B cell (primary cell): ENCODE data around the gene LAMA2. TPM values are rescaled to one million over a fixed set of nuclear protein-coding genes. Genes with fewer than 3 reads are reported as not detected.

Experiments used
- ATAC-seq: fragments of 200-7000 bp; cut with Tn5 transposase; one replicate; pipeline ENCODE4 v1.10.0; 2021; ENCODE audit warnings: low read depth, mild to moderate bottlenecking, moderate number of reproducible peaks, moderate library complexity
- CTCF ChIA-PET: fragments of 350-600 bp; sonication (Branson Sonifier 250); formaldehyde crosslinking; loops from one replicate; lab custom pipeline; 2021; ENCODE audit warnings: antibody characterized with exemption, inconsistent platforms; lab: Charles Lee
- POLR2A ChIA-PET: fragments of 350-600 bp; sonication (Branson Sonifier 250); formaldehyde crosslinking; loops from one replicate; lab custom pipeline; 2021; ENCODE audit warnings: antibody characterized with exemption; lab: Charles Lee
- DNase-seq: peaks from one replicate; pipeline ENCODE4 v3.0.0; 2013
- H2AFZ ChIP-seq: 2 replicates; pipeline ENCODE4 v1.6.1; 2012; ENCODE audit warnings: mild to moderate bottlenecking, low read depth, low read length; ENCODE audit not compliant: insufficient read depth, poor library complexity, severe bottlenecking
- H3K27ac ChIP-seq, 2 donors: 1 replicate in 1 of 2; 2 replicates in 1 of 2; pipeline ENCODE4 v1.5.1; 2012 to 2013; ENCODE audit warnings: low read length in 2 of 2, mild to moderate bottlenecking in 2 of 2, moderate library complexity in 1 of 2
- H3K27me3 ChIP-seq, 4 experiments: fragments of 200-600 bp in 1 of 4; sonication (generic) in 1 of 4; replicated peaks in 1 of 4; 1 replicate in 2 of 4; 2 replicates in 2 of 4; pipeline versions ENCODE4 v1.6.1 to v1.7.0; 2013 to 2016; ENCODE audit warnings: low read length in 3 of 4, mild to moderate bottlenecking in 2 of 4, mixed read lengths in 1 of 4, moderate library complexity in 1 of 4; ENCODE audit not compliant: insufficient read depth in 4 of 4, control insufficient read depth in 3 of 4; ENCODE audit errors: control extremely low read depth in 1 of 4
- H3K36me3 ChIP-seq, 2 experiments: replicated peaks in 1 of 2; 1 replicate in 1 of 2; 2 replicates in 1 of 2; pipeline versions ENCODE4 v1.6.1 to v1.7.1; 2013; ENCODE audit warnings: low read length in 1 of 2; ENCODE audit not compliant: insufficient read depth in 2 of 2, control insufficient read depth in 1 of 2; ENCODE audit errors: control extremely low read depth in 1 of 2, extremely low read depth in 1 of 2
- H3K4me1 ChIP-seq, 2 donors: fragments of 200-600 bp in 1 of 2; sonication (generic) in 1 of 2; 1 replicate in 1 of 2; 2 replicates in 1 of 2; pipeline versions ENCODE4 v1.5.1 to v1.6.1; 2013 to 2017; ENCODE audit warnings: low read length in 2 of 2; ENCODE audit not compliant: control insufficient read depth in 2 of 2, insufficient read depth in 2 of 2
- H3K4me2 ChIP-seq: replicated peaks from 2 replicates; pipeline ENCODE3; 2012; ENCODE audit warnings: mild to moderate bottlenecking, low read depth, low read length; ENCODE audit not compliant: poor library complexity, severe bottlenecking
- H3K4me3 ChIP-seq, 5 experiments: fragments of 200-600 bp in 1 of 5; sonication (generic) in 1 of 5; 1 replicate in 3 of 5; 2 replicates in 2 of 5; pipeline versions ENCODE4 v1.5.1 to v1.7.0; 2011 to 2016; ENCODE audit warnings: low read length in 4 of 5, mild to moderate bottlenecking in 4 of 5, low read depth in 2 of 5, control low read depth in 1 of 5, moderate library complexity in 1 of 5; ENCODE audit not compliant: insufficient read depth in 1 of 5; ENCODE audit errors: control extremely low read depth in 1 of 5, extremely low read depth in 1 of 5
- H3K79me2 ChIP-seq: fragments of 200-600 bp; sonication (generic); one replicate; pipeline ENCODE4 v1.6.0; 2016; ENCODE audit warnings: low read length; ENCODE audit not compliant: control insufficient read depth, insufficient read depth
- H3K9ac ChIP-seq: fragments of 200-600 bp; sonication (generic); 2 replicates; pipeline ENCODE4 v1.6.1; 2017; ENCODE audit warnings: mild to moderate bottlenecking, low read length, moderate library complexity
- H3K9me3 ChIP-seq, 3 donors: one replicate each; pipeline versions ENCODE4 v1.6.1 to v1.7.1; 2013; ENCODE audit warnings: low read length in 2 of 3; ENCODE audit not compliant: control insufficient read depth in 2 of 3, insufficient read depth in 1 of 3; ENCODE audit errors: control extremely low read depth in 1 of 3
- H4K20me1 ChIP-seq: 2 replicates; pipeline ENCODE4 v1.6.0; 2012; ENCODE audit warnings: mild to moderate bottlenecking, low read length; ENCODE audit not compliant: insufficient read depth, control insufficient read depth, poor library complexity, severe bottlenecking
- H3K27ac Mint-ChIP-seq: one replicate; pipeline ENCODE4 v1.8.0; 2021; ENCODE audit warnings: mixed read lengths
- H3K27me3 Mint-ChIP-seq: one replicate; pipeline ENCODE4 v1.8.0; 2021; ENCODE audit warnings: mixed read lengths
- H3K4me1 Mint-ChIP-seq: one replicate; pipeline ENCODE4 v1.8.0; 2021; ENCODE audit warnings: mixed read lengths
- H3K4me3 Mint-ChIP-seq: one replicate; pipeline ENCODE4 v1.8.0; 2021; ENCODE audit warnings: mixed read lengths
- H3K9me3 Mint-ChIP-seq: one replicate; pipeline ENCODE4 v1.8.0; 2022; ENCODE audit warnings: mixed read lengths; ENCODE audit not compliant: insufficient read depth
- CTCF ChIP-seq: fragments of 200-600 bp; IDR thresholded peaks from one replicate; pipeline ENCODE4 v1.8.0; 2022; ENCODE audit warnings: antibody characterized with exemption, mild to moderate bottlenecking
- EZH2 ChIP-seq: IDR thresholded peaks from 2 replicates; pipeline ENCODE4 v1.6.1; 2012; ENCODE audit warnings: borderline replicate concordance, low read depth, mild to moderate bottlenecking, moderate library complexity, low read length; ENCODE audit not compliant: insufficient read depth, poor library complexity, severe bottlenecking
- WGBS: methylation state at CpG from one replicate; pipeline ENCODE4 v1.1.5; 2013; ENCODE audit warnings: missing lambda C conversion rate; ENCODE audit not compliant: insufficient coverage; 5-methylcytosine and 5-hydroxymethylcytosine counted together
- intact Hi-C: fragments of 100-400 bp; cut with micrococcal nuclease; formaldehyde crosslinking; loops from one replicate; pipeline ENCODE4 v1.10.0; 2022
- polyA plus RNA-seq: library from polyadenylated mRNA; depleted of rRNA; stranded (reverse); fragments of >200 nt; gene quantifications from 2 replicates; pipeline ENCODE4 v1.2.3, GENCODE V29; 2012
- total RNA-seq, 2 donors: library from RNA; stranded (reverse); fragments of 120-200 nt in 1 of 2; gene quantifications; 1 replicate in 1 of 2; 2 replicates in 1 of 2; pipeline versions ENCODE4 v1.2.3 to v1.2.4, GENCODE V29; 2013 to 2022

The LAMA2 gene
- total and polyA plus RNA-seq, 2 donors (not counting 1 experiment from before 2014, with no cell fraction given), result 0.16 TPM; not detected in 1

- WGBS, result no CpG with 5 or more reads among the region's 3 CpGs
- ChIA-PET POLR2A (no interaction called here), CTCF (no interaction called here)
- Histone ChIP-seq H3K9me3 (no peaks in the 10 kb centered on the region), H3K4me1 (no peaks in the 10 kb centered on the region), H3K4me3 (no peak overlapping the region), H3K27ac (no peak overlapping the region), H3K36me3 (no peaks in the 10 kb centered on the region), H3K27me3 (no peaks in the 10 kb centered on the region), H4K20me1 (no peaks in the 10 kb centered on the region), H2AFZ (no peak overlapping the region), H3K79me2 (no peaks in the 10 kb centered on the region), H3K4me2 (no peak overlapping the region), H3K9ac (no peak overlapping the region)
- DNase-seq (no peak), ATAC-seq (no peak)
- intact Hi-C loops, result no loop called here
- Mint-ChIP-seq H3K9me3 (no peaks in the 10 kb centered on the region), H3K4me3 (no peak overlapping the region), H3K4me1 (peaks cover 5% of the 10 kb centered on the region), H3K27me3 (no peaks in the 10 kb centered on the region), H3K27ac (no peak overlapping the region)
- TF ChIP-seq EZH2 (no peak), CTCF (no peak)
Observed at GRCh38 chr6:129186988-129187387, 304.1 kb downstream of the LAMA2 start.

DNA sequence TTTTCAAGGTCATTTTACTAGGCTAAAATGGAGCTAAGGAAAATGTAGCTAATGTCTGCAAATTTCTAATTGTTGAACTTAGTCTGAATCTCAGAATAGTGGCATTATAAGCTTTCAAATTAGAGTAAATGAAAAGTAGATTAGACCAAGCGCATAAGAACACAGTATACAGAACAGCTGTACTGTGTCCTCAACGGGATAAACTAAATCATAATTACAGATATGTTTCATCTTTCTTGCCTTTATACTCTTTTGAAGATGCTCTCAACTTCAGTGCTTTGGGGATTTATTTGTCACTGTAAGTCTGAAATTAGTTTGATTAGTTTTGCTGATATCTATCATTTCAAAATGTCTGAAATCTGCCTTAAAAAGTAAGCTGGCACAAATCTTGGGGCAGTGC is 305.4 kb downstream of the LAMA2 start:
- no CpG with 5 or more reads among the region's 2 CpGs for WGBS
- ATAC-seq (no peak), DNase-seq (no peak)
- Histone ChIP-seq H2AFZ (no peak overlapping the region), H3K27me3 (no peaks in the 10 kb centered on the region), H3K27ac (no peak overlapping the region), H3K4me2 (no peak overlapping the region), H3K36me3 (no peaks in the 10 kb centered on the region), H3K4me3 (no peak overlapping the region), H3K9me3 (no peaks in the 10 kb centered on the region), H3K79me2 (no peaks in the 10 kb centered on the region), H4K20me1 (no peaks in the 10 kb centered on the region), H3K9ac (no peak overlapping the region), H3K4me1 (no peaks in the 10 kb centered on the region)
- ChIA-PET CTCF (no interaction called here), POLR2A (no interaction called here)
- Mint-ChIP-seq H3K27ac (no peak overlapping the region), H3K4me1 (peaks cover 7% of the 10 kb centered on the region), H3K9me3 (no peaks in the 10 kb centered on the region), H3K4me3 (no peak overlapping the region), H3K27me3 (no peaks in the 10 kb centered on the region)
- TF ChIP-seq EZH2 (no peak), CTCF (no peak)
- intact Hi-C loops, result no loop called here
